Loucy (cell line): ENCODE results near the gene RSAD2.

Experiments
- H2AFZ ChIP-seq: fragments of 200-600 bp; sonication (generic); 2 replicates; pipeline ENCODE4 v1.6.0; 2016; ENCODE audit warnings: antibody characterized with exemption, mild to moderate bottlenecking, low read length, moderate library complexity
- H3F3A ChIP-seq: fragments of 200-600 bp; 2 replicates; pipeline ENCODE4 v1.6.0; 2016; ENCODE audit warnings: antibody characterized with exemption, low read depth, mild to moderate bottlenecking
- H3K27me3 ChIP-seq: fragments of 200-600 bp; sonication (generic); 2 replicates; pipeline ENCODE4 v1.6.1; 2014; ENCODE audit warnings: low read length, mild to moderate bottlenecking; ENCODE audit not compliant: insufficient read depth, poor library complexity, severe bottlenecking
- H3K36me3 ChIP-seq: fragments of 200-600 bp; sonication (generic); 2 replicates; pipeline ENCODE4 v1.6.1; 2016; ENCODE audit warnings: low read length; ENCODE audit not compliant: insufficient read depth
- H3K4me1 ChIP-seq: fragments of 200-600 bp; sonication (generic); 2 replicates; pipeline ENCODE4 v1.5.1; 2014; ENCODE audit warnings: low read length, mild to moderate bottlenecking; ENCODE audit not compliant: insufficient read depth, poor library complexity, severe bottlenecking
- H3K4me2 ChIP-seq: fragments of 200-600 bp; sonication (generic); 2 replicates; pipeline ENCODE4 v1.6.0; 2014; ENCODE audit warnings: antibody characterized with exemption, low read length, low read depth, mild to moderate bottlenecking; ENCODE audit not compliant: poor library complexity, severe bottlenecking
- H3K4me3 ChIP-seq: fragments of 200-600 bp; sonication (generic); 2 replicates; pipeline ENCODE4 v1.5.1; 2014; ENCODE audit warnings: low read length, mild to moderate bottlenecking, mixed read lengths; ENCODE audit not compliant: poor library complexity, severe bottlenecking
- H3K79me2 ChIP-seq: fragments of 200-600 bp; sonication (generic); 2 replicates; pipeline ENCODE4 v1.6.1; 2014; ENCODE audit warnings: low read length; ENCODE audit not compliant: insufficient read depth
- H3K9ac ChIP-seq: fragments of 200-600 bp; sonication (generic); 2 replicates; pipeline ENCODE4 v1.6.0; 2014; ENCODE audit warnings: mild to moderate bottlenecking, low read depth, low read length, moderate library complexity; ENCODE audit not compliant: poor library complexity, severe bottlenecking
- H3K9me2 ChIP-seq: fragments of 200-600 bp; sonication (generic); replicated peaks from 2 replicates; pipeline ENCODE4 v1.6.1; 2016; ENCODE audit warnings: low read depth, low read length, mixed read lengths
- H3K9me3 ChIP-seq: fragments of 200-600 bp; sonication (generic); 2 replicates; pipeline ENCODE4 v1.6.1; 2014; ENCODE audit warnings: mild to moderate bottlenecking, antibody characterized with exemption, low read length, low read depth; ENCODE audit not compliant: insufficient read depth
- H4K20me1 ChIP-seq: fragments of 200-600 bp; sonication (generic); 2 replicates; pipeline ENCODE4 v1.6.0; 2014; ENCODE audit warnings: antibody characterized with exemption, low read length, mild to moderate bottlenecking; ENCODE audit not compliant: insufficient read depth, poor library complexity, severe bottlenecking
- CTCF ChIP-seq: fragments of 200-600 bp; sonication (generic); conservative IDR thresholded peaks from 2 replicates; pipeline ENCODE4 v1.5.1; 2014; ENCODE audit warnings: mild to moderate bottlenecking, antibody characterized with exemption, low read length
- EZH2phosphoT487 ChIP-seq: fragments of 200-600 bp; IDR thresholded peaks from 2 replicates; pipeline ENCODE4 v1.6.1; 2018; ENCODE audit warnings: antibody characterized with exemption, mild to moderate bottlenecking, moderate library complexity, borderline replicate concordance

The RSAD2 gene

GRCh38 chr2:6845312-6845711, 32.3 kb upstream of the RSAD2 start:
- H3K9me3 ChIP-seq, result peaks cover 32% of the 10 kb centered on the region; the same call in 1 of the 2 replicates

GRCh38 chr2:6845903-6846302, 31.7 kb upstream of the RSAD2 start:
- peaks cover 20% of the 10 kb centered on the region for H3K36me3 ChIP-seq
- H3K9me2 ChIP-seq, result no peaks in the 10 kb centered on the region
- H4K20me1 ChIP-seq, result no peaks in the 10 kb centered on the region
- peaks cover 32% of the 10 kb centered on the region; the same call in 1 of the 2 replicates for H3K9me3 ChIP-seq
- no peaks in the 10 kb centered on the region for H3F3A ChIP-seq
- peaks cover 18% of the 10 kb centered on the region for H3K4me1 ChIP-seq
- H3K9ac ChIP-seq, result no peak overlapping the region
- no peak overlapping the region for H3K4me2 ChIP-seq
- H3K27me3 ChIP-seq, result no peaks in the 10 kb centered on the region
- no peak overlapping the region for H3K4me3 ChIP-seq
- H3K79me2 ChIP-seq, result no peaks in the 10 kb centered on the region
- no peak overlapping the region for H2AFZ ChIP-seq
- TF ChIP-seq EZH2phosphoT487, result no peak
- TF ChIP-seq CTCF, result peak; percentile 64

More at GRCh38 chr2:6845312-6845711, 32.3 kb upstream of the RSAD2 start:
- H3K27me3 ChIP-seq, result no peaks in the 10 kb centered on the region
- H4K20me1 ChIP-seq, result no peaks in the 10 kb centered on the region
- no peak overlapping the region for H3K4me2 ChIP-seq
- H3F3A ChIP-seq, result no peaks in the 10 kb centered on the region
- peaks cover 12% of the 10 kb centered on the region for H3K4me1 ChIP-seq
- no peak overlapping the region for H3K4me3 ChIP-seq
- no peak for TF ChIP-seq CTCF
- TF ChIP-seq EZH2phosphoT487, result no peak
- peaks cover 17% of the 10 kb centered on the region for H3K36me3 ChIP-seq
- no peak overlapping the region for H3K9ac ChIP-seq
- no peaks in the 10 kb centered on the region for H3K79me2 ChIP-seq
- no peaks in the 10 kb centered on the region for H3K9me2 ChIP-seq
- no peak overlapping the region for H2AFZ ChIP-seq

GRCh38 chr2:6846540-6846939, 31.0 kb upstream of the RSAD2 start:
- Histone ChIP-seq H3F3A (no peaks in the 10 kb centered on the region), H3K79me2 (no peaks in the 10 kb centered on the region), H3K36me3 (peaks cover 26% of the 10 kb centered on the region), H3K4me1 (peaks cover 21% of the 10 kb centered on the region), H3K4me2 (no peak overlapping the region), H3K4me3 (no peak overlapping the region), H3K9me2 (no peaks in the 10 kb centered on the region), H4K20me1 (no peaks in the 10 kb centered on the region), H2AFZ (no peak overlapping the region), H3K27me3 (no peaks in the 10 kb centered on the region), H3K9ac (no peak overlapping the region), H3K9me3 (peaks cover 32% of the 10 kb centered on the region; the same call in 1 of the 2 replicates)
- TF ChIP-seq CTCF (no peak), EZH2phosphoT487 (no peak)
